22Rv1 (cell line): ENCODE measurements around the gene SELPLG.

Source experiments
- H3K27ac ChIP-seq: fragments of 450-650 bp; 2 replicates; pipeline ENCODE4 v1.5.1; 2017
- ZFX ChIP-seq: fragments of 450-650 bp; IDR thresholded peaks from 2 replicates; pipeline ENCODE4 v1.6.1; 2017; ENCODE audit warnings: antibody characterized with exemption, borderline replicate concordance
- TF ChIP-seq, protein P1 (sequence below): fragments of 450-650 bp; IDR thresholded peaks from 2 replicates; pipeline ENCODE4 v1.5.1; 2017; ENCODE audit warnings: mild to moderate bottlenecking

SELPLG gene

DNA sequence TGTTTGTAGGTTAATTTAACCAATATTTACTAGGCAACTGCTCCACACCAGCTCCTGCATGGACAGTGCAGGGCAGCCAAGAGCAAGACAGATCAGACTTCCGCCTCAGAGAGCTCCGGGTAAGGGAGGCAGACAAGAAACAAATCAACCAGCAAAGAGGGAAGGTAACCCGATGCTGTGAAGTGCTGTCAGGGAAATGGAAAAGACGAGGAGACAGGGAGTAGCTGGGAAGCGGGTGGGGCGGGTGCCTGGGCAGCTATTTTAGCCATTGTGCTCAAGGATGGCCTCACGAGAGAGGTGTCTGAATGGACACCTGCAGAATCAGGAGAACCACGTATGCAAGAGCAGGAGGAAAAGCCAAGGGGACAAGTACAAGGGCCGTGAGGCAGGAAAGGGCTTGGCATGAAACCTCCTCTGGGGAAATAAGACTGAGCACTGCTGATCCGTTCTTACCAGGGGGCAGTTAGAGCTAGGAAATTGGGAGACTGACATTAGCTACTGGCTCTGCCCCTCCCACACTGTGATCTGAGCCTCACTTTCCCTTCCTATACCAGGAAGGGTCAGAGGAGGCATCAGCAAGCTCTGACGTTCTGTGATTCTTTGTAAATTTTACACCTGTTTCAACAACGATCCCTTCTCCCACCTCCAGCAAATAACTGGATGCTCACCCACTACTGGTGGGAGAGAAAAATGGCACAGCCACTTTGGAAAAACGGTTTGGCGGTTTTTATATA, 29.3 kb downstream of the SELPLG start:
- no peak for TF ChIP-seq ZFX
- TF ChIP-seq, protein P1, sequence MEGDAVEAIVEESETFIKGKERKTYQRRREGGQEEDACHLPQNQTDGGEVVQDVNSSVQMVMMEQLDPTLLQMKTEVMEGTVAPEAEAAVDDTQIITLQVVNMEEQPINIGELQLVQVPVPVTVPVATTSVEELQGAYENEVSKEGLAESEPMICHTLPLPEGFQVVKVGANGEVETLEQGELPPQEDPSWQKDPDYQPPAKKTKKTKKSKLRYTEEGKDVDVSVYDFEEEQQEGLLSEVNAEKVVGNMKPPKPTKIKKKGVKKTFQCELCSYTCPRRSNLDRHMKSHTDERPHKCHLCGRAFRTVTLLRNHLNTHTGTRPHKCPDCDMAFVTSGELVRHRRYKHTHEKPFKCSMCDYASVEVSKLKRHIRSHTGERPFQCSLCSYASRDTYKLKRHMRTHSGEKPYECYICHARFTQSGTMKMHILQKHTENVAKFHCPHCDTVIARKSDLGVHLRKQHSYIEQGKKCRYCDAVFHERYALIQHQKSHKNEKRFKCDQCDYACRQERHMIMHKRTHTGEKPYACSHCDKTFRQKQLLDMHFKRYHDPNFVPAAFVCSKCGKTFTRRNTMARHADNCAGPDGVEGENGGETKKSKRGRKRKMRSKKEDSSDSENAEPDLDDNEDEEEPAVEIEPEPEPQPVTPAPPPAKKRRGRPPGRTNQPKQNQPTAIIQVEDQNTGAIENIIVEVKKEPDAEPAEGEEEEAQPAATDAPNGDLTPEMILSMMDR, result no peak
- H3K27ac ChIP-seq, result no peak overlapping the region

DNA sequence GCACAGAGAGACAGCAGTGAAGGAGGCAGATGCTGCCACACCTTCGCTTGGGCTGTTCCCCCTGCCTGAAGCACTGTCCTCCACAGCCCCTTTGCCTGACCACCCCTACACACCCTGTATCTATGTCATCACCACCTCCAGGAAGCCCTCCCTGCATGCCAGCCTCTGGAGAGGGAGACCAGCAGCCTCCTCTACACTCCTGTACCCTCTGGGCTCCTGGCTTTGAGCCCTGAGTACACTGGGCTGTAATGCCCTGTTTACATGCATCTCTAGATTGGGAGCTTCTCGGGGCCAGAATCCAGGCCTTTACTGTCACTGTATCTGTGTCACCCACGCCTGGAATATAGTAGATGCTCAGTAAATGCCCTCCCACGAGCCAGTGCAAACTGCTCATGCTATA, 30.0 kb downstream of the SELPLG start:
- TF ChIP-seq, protein P1, result no peak
- TF ChIP-seq ZFX, result no peak
- H3K27ac ChIP-seq, result no peak overlapping the region

DNA sequence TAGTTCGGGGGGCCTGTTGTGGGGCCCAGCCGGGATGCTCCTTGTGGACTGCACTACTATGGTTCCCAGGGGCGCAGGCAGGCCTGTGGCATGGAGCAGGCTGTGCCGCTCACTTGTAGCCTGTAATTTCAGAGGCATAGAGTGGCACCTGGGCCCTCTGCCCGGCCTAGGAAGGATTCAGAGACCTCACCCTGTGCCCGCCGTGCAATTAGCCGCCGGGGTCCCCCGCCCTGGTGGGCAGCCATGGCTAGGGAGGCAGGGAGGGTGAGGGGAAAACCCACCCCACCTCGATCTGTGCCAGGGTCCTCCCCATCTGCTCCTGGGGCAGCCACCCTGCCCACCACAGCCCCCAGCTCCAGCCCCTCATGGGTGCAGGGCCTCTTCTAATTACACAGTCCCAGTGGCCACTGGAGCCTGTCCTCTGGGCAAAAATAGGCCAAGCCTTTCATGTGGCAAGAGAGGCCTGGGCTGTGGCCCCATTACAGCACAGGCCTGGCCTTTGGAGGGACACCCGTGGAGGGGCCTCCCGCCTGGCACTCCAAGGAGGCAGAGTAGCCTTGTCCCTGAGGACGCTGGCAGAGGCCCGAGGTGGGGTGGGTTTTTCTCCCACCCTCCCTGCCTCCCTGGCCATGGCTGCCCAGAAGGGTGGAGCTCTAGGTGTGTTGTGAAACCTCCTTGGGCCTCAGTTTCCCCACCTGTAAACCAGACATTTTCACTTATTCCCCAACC, 30.6 kb downstream of the SELPLG start:
- H3K27ac ChIP-seq, result no peak overlapping the region
- TF ChIP-seq ZFX, result no peak
- TF ChIP-seq, protein P1, result no peak

DNA sequence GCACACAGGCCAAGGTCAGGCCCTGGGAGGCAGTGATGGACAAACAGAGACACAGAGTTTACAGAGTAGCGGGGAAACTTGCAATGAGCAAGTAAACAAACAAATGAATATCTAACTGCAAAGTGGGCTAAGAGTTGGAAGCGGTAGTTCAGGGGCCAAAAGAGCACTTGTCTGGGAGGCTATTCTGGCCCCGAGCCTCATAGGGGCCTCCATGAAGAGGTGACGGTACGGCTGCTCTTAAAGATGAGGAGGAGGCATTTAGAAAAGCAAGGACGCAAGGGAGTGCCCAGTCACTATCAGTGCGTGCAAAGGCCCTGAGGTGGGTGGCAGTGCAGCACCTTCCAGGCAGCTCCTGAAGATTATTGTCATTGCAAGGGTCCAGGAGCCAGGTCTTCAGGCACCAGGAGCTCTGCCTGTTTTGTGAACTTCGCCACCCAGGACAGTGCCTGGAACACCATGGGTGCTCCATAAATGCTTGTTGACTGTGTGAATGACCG, 31.4 kb downstream of the SELPLG start:
- H3K27ac ChIP-seq, result no peak overlapping the region
- no peak for TF ChIP-seq ZFX
- TF ChIP-seq, protein P1, result no peak

DNA sequence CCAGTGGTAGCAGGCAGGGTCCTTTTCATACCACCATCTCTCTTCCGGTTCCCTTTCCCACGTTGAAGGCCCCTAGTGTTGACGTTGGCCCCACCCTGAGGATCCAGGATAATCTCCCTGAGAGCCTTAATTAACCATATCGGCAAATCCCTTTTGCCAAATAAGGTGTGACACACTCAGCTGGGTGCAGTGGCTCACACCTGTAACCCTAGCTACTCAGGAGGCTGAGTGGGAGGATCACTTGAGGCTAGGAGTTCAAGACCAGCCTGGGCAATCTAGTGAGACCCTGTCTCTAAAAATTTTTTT, 33.0 kb downstream of the SELPLG start:
- TF ChIP-seq, protein P1, result no peak
- no peak for TF ChIP-seq ZFX
- H3K27ac ChIP-seq, result no peak overlapping the region

DNA sequence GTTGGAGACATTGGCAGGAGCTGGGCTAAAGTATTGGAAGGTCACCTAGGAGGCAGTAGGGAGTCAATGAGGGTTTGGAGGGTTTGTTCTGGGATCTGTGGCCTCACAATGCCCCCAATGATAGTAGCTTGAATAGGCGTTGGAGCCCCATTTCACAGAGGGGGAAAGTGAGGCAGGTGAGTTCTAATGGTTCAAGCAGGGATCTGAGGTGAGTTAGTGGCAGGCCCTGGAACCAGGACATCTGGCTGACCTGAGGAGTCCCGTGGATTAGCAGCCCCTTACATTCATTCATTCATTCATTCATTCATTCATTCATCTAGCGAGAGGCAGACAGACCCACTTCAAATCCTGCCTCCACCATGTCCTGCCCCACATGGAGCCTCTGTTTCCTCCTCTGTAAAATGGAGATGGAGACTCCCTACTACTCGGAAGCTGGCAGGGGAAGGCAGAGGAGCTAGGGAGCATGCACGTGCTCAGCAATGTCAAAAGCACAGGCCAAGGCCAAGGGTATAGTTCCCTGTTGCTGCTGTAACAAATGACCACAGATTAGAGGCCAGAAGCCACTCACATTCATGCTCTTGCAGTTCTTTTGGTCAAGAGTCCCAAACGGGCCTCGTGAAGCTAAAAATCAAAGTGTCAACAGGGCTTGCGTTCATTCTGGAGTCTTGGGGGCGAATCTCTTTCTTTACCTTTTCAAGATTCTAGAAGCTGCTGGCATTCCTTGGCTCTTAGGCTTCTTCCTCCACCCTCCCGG, 33.6 kb downstream of the SELPLG start:
- H3K27ac ChIP-seq, result no peak overlapping the region
- TF ChIP-seq, protein P1, result no peak
- no peak for TF ChIP-seq ZFX

DNA sequence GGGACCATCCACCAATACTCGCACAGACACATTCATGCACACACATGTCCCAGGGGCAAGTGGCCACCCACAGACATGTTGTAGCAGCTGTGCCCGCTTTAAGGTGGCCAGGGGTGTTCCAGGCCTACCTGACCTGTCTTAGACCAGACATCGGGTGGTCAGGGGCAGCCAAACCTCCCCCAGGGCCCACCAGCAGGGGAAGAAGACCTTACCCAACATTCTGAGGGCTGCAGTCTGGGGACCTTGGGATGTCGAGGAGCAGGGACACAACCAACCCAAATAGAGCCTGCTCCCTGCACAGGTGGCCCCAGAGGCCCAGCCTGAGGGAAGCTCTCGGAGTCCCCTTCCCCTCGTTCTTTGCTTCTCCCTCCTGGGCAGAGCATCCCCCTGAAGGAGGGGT, 34.2 kb downstream of the SELPLG start:
- no peak overlapping the region for H3K27ac ChIP-seq
- TF ChIP-seq, protein P1, result no peak
- no peak for TF ChIP-seq ZFX
